ENCODE measurements around the gene ASIC3.

Gene ASIC3

DNA sequence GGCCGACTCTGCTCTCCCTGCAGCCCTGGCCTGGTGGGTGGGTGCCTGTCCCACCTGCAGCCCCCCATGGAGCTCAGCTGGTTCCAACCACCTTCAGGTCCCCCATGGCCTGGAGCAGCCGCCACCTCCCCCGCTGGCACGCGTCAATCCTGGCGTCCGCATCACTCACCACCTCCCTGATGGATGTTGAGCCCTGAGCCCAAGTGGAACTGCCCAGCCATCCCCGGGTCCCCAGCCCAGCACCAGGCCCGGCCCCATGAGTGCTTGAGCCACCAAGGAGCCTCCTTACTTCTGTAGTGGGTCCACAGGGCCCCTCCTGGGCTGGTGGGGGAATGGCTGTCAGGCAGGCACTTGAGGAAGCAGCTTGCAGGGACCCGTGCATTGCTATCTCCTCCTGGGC lies 52.6 kb downstream of the ASIC3 start:
- DNase-seq, result no peak

DNA sequence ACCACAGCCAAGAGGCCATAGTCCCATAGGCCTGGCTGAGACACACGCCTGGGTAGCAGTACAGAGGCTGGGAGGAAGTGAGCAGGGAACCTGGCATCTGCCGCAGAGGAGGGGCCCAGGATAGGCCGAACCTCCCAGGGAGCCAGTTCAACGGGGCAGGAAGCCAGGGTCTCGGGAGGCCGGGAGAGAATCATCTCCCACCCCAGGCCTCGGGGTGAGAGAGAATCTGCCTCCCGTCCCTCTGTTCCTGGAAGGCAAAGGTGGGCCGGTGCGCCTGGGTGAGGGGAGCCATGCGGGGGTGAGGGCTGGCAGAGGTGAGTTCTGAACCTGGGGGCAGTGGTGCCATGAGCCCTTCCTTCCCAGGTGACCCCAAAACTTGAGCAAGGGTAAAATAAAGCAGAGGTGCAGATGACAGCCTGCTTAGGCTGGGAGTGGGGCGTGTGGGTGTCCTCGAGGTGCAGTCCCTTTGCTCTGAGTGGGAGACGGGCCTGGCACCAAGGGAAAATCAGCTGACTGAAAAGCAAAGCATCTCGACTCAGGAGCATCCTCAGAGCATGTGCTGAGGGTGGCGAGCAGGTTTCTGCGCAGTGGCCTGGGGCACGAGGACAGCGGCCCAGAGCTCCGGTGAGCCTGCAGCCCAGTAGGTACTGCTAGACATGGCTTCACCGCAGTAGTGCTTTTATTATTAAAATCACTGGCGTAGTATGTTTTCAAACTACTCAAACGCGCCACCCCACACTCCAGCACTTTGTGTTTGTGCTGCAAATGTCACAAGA lies 53.5 kb downstream of the ASIC3 start:
- DNase-seq, result no peak

All from hypothalamus (tissue), 51 donors.